DND-41 (cell line): ENCODE data around the gene MLXIPL.

Source experiments
- ATAC-seq: fragments of 200-7000 bp; cut with Tn5 transposase; 3 replicates; pipeline ENCODE4 v1.9.1; 2021; ENCODE audit warnings: low read depth; ENCODE audit not compliant: insufficient read depth
- DNase-seq: peaks from one replicate; pipeline ENCODE4 v3.0.0-alpha.2; 2020
- H2AFZ ChIP-seq: 2 replicates; pipeline ENCODE4 v1.6.0; 2012; ENCODE audit warnings: low read depth, low read length
- H3K27ac ChIP-seq: 2 replicates; pipeline ENCODE4 v1.5.1; 2012; ENCODE audit warnings: low read length, inconsistent platforms
- H3K27me3 ChIP-seq: fragments of 200-600 bp; sonication (generic); 2 replicates; pipeline ENCODE4 v1.6.0; 2012; ENCODE audit warnings: low read length, mild to moderate bottlenecking, inconsistent platforms; ENCODE audit not compliant: insufficient read depth, poor library complexity
- H3K36me3 ChIP-seq: 2 replicates; pipeline ENCODE4 v1.5.1; 2012; ENCODE audit warnings: low read length, inconsistent platforms; ENCODE audit not compliant: insufficient read depth
- H3K4me1 ChIP-seq: 2 replicates; pipeline ENCODE4 v1.5.1; 2012; ENCODE audit warnings: mild to moderate bottlenecking, low read length; ENCODE audit not compliant: insufficient read depth
- H3K4me2 ChIP-seq: 2 replicates; pipeline ENCODE4 v1.6.0; 2012; ENCODE audit warnings: mild to moderate bottlenecking, moderate library complexity, low read length, inconsistent platforms; ENCODE audit not compliant: insufficient read depth
- H3K4me3 ChIP-seq, 2 experiments: fragments of 200-600 bp in 1 of 2; shearing (Covaris generic) in 1 of 2; 2 replicates each; pipeline ENCODE4 v1.5.1; 2012 to 2016; ENCODE audit warnings: inconsistent platforms in 2 of 2, low read length in 2 of 2, mild to moderate bottlenecking in 2 of 2, low read depth in 1 of 2, moderate library complexity in 1 of 2
- H3K79me2 ChIP-seq: 2 replicates; pipeline ENCODE4 v1.6.0; 2012; ENCODE audit warnings: low read length, inconsistent platforms; ENCODE audit not compliant: insufficient read depth
- H3K9ac ChIP-seq: 2 replicates; pipeline ENCODE4 v1.6.0; 2012; ENCODE audit warnings: low read depth, mild to moderate bottlenecking, inconsistent platforms, low read length, moderate library complexity
- H3K9me3 ChIP-seq: 2 replicates; pipeline ENCODE4 v1.5.1; 2012; ENCODE audit warnings: low read length, moderate library complexity, mild to moderate bottlenecking, inconsistent platforms; ENCODE audit not compliant: insufficient read depth, severe bottlenecking
- H4K20me1 ChIP-seq: 2 replicates; pipeline ENCODE4 v1.6.0; 2012; ENCODE audit warnings: low read length; ENCODE audit not compliant: insufficient read depth
- EZH2 ChIP-seq: IDR thresholded peaks from 3 replicates; pipeline ENCODE4 v1.6.1; 2012; ENCODE audit warnings: borderline replicate concordance, low read depth, mild to moderate bottlenecking, moderate library complexity, low read length, inconsistent platforms; ENCODE audit not compliant: severe bottlenecking
- TF ChIP-seq, protein P1 (sequence below): IDR thresholded peaks from 2 replicates; pipeline ENCODE4 v1.5.1; 2012; ENCODE audit warnings: borderline replicate concordance, low read length, moderate library complexity, mild to moderate bottlenecking; ENCODE audit not compliant: poor library complexity, severe bottlenecking; ENCODE audit errors: extremely low read depth

MLXIPL gene, protein sequence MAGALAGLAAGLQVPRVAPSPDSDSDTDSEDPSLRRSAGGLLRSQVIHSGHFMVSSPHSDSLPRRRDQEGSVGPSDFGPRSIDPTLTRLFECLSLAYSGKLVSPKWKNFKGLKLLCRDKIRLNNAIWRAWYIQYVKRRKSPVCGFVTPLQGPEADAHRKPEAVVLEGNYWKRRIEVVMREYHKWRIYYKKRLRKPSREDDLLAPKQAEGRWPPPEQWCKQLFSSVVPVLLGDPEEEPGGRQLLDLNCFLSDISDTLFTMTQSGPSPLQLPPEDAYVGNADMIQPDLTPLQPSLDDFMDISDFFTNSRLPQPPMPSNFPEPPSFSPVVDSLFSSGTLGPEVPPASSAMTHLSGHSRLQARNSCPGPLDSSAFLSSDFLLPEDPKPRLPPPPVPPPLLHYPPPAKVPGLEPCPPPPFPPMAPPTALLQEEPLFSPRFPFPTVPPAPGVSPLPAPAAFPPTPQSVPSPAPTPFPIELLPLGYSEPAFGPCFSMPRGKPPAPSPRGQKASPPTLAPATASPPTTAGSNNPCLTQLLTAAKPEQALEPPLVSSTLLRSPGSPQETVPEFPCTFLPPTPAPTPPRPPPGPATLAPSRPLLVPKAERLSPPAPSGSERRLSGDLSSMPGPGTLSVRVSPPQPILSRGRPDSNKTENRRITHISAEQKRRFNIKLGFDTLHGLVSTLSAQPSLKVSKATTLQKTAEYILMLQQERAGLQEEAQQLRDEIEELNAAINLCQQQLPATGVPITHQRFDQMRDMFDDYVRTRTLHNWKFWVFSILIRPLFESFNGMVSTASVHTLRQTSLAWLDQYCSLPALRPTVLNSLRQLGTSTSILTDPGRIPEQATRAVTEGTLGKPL

GRCh38 chr7:73623798-73624668 is at the start of gene MLXIPL:
Gene MLXIPL (minus strand): TSS chr7:73624522. CDS start chr7:73624492, 30 bp downstream.
- DNase-seq (no peak), ATAC-seq (no peak)
- Histone ChIP-seq H2AFZ (no peak within 1 kb of the TSS), H3K9ac (no peak within 1 kb of the TSS), H3K36me3 (no peaks in the 10 kb centered on the region), H3K79me2 (no peaks in the 10 kb centered on the region), H3K4me1 (no peaks in the 10 kb centered on the region), H3K27ac (no peak within 1 kb of the TSS), H4K20me1 (no peaks in the 10 kb centered on the region), H3K9me3 (no peaks in the 10 kb centered on the region), H3K27me3 (peaks cover 6% of the 10 kb centered on the region), H3K4me3 (no peak within 1 kb of the TSS), H3K4me2 (no peak within 1 kb of the TSS)
- TF ChIP-seq EZH2, result no peak
- TF ChIP-seq, protein P1, sequence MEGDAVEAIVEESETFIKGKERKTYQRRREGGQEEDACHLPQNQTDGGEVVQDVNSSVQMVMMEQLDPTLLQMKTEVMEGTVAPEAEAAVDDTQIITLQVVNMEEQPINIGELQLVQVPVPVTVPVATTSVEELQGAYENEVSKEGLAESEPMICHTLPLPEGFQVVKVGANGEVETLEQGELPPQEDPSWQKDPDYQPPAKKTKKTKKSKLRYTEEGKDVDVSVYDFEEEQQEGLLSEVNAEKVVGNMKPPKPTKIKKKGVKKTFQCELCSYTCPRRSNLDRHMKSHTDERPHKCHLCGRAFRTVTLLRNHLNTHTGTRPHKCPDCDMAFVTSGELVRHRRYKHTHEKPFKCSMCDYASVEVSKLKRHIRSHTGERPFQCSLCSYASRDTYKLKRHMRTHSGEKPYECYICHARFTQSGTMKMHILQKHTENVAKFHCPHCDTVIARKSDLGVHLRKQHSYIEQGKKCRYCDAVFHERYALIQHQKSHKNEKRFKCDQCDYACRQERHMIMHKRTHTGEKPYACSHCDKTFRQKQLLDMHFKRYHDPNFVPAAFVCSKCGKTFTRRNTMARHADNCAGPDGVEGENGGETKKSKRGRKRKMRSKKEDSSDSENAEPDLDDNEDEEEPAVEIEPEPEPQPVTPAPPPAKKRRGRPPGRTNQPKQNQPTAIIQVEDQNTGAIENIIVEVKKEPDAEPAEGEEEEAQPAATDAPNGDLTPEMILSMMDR, result no peak

DNA sequence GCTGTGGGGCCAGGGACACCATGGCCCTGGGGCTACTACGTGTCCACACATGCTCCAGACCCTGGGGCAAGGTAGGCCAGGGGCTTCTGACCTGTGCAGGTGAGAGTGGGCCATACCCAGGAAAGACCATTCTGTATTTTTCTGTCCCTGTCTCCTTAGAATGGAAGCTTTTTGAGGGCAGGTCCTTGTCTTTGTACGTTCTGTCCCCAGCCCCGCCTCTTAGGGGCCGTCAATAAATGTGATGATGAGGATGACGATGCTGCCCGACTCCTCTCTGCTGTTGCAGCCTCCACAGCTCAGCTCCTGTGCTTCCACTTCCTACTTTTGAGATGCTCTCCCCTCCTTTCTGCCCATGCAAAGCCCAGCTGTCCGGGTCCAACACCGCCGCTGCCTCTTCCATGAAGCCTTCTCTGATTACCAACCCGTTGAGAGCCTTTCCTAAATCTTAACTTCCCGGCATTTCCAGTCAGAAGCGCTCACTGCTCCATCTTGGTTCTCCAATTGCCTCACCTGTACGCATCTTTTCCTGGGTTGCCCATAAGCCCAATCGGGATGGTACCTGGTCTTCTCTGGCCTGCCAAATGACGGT is 47.6 kb upstream of the MLXIPL start:
- H3K9ac ChIP-seq, result no peak overlapping the region
- H2AFZ ChIP-seq, result no peak overlapping the region
- H3K27ac ChIP-seq, result no peak overlapping the region
- no peaks in the 10 kb centered on the region for H4K20me1 ChIP-seq
- no peak for DNase-seq
- no peaks in the 10 kb centered on the region for H3K36me3 ChIP-seq
- peaks cover 11% of the 10 kb centered on the region for H3K4me1 ChIP-seq
- peaks cover 6% of the 10 kb centered on the region for H3K27me3 ChIP-seq
- no peak overlapping the region for H3K4me2 ChIP-seq
- no peaks in the 10 kb centered on the region for H3K9me3 ChIP-seq
- ATAC-seq, result no peak
- H3K79me2 ChIP-seq, result no peaks in the 10 kb centered on the region
- TF ChIP-seq EZH2, result no peak
- TF ChIP-seq, protein P1, result no peak
- no peak overlapping the region for H3K4me3 ChIP-seq

DNA sequence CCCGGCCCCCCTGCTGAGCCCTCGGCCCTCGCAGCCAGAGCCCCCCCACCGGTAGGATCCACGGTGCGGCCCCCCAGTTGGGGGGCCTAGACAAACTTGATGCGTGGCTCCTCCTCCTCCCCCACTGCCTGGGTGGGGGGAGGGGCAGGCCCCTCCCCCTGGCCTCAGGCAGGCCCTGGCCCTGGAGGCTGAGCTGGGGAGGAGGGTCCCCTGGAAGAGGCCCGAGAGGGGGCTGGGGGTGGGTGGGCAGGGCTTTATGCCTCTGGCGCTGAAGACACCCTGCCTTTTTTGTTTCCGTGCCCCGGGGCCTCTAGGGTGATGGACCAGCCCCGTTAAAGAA is 47.0 kb upstream of the MLXIPL start:
- no peak for DNase-seq
- Histone ChIP-seq H3K4me3 (no peak overlapping the region), H3K4me2 (no peak overlapping the region), H4K20me1 (no peaks in the 10 kb centered on the region), H3K4me1 (peaks cover 11% of the 10 kb centered on the region), H3K27ac (no peak overlapping the region), H3K79me2 (no peaks in the 10 kb centered on the region), H2AFZ (no peak overlapping the region), H3K9me3 (no peaks in the 10 kb centered on the region), H3K9ac (no peak overlapping the region), H3K27me3 (peaks cover 6% of the 10 kb centered on the region), H3K36me3 (no peaks in the 10 kb centered on the region)
- TF ChIP-seq, protein P1, result no peak
- TF ChIP-seq EZH2, result no peak
- no peak for ATAC-seq
